SH-SY5Y (cell line): ENCODE results near the gene ANKRD63.

Source experiments
- GATA2 ChIP-seq: IDR thresholded peaks from 2 replicates; pipeline ENCODE4 v1.6.1; 2011; ENCODE audit warnings: mild to moderate bottlenecking, low read depth, low read length
- GATA3 ChIP-seq: IDR thresholded peaks from 2 replicates; pipeline ENCODE4 v1.6.1; 2011; ENCODE audit warnings: low read depth, mild to moderate bottlenecking, low read length, moderate library complexity

DNA sequence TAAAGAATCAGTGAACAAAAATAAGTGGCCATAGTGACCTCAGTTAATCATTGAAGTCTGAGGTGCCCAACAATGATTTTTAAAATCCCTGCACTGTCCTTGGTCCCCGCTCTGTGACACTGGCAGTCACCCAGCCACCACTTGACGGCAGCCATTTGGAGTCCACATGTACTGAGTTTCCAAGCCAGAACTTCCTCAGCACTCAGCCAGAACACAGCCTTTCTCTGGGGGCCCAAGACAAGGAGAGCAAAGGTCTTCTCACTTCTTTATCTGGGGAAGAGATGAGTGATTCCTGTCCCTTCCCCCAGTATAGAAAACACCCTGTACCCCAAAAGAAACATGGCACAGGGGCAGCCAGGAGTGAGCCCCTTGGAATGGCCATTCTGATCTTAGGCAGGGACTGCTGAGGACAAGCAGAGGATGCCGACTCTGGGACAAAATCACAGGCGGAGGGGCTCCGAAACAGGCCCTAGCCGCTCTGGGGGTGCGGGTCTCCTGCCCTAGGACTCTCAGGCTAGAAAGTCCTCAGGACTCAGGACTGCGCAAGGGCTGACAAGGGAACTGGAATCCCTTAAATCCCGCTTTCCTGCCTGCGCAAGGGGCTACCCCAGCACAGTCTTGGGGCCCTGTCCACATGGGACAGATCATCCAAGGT, 31.3 kb downstream of the ANKRD63 start:
- TF ChIP-seq GATA2 (no peak), GATA3 (no peak)
